ENCODE results near the gene ME2.
"Not testable (repeated sequence)": the region's sequence is repeated elsewhere in the genome, so short reads cannot be mapped to it uniquely, and the experiment has no call there.

ME2 gene

DNA sequence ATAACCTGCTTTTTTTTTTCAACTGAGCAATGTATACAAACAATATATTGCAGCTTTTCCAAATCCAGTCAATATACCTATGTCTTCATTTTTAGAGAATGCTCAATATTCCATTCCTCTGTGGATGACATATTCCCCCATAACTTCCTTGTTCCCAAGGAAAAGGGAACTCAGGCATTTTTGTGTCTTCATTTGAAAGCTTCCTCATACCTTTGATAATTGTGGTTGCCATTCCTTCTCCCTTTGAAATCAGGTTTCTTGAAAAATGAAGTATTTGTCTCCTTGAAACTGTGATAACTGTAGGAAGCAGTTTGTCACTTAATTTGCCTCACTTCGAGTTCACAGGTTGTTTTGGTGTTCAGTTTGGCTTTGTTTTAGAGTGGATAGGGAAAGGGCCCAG lies 102.5 kb downstream of the ME2 start:
- no peak for DNase-seq

DNA sequence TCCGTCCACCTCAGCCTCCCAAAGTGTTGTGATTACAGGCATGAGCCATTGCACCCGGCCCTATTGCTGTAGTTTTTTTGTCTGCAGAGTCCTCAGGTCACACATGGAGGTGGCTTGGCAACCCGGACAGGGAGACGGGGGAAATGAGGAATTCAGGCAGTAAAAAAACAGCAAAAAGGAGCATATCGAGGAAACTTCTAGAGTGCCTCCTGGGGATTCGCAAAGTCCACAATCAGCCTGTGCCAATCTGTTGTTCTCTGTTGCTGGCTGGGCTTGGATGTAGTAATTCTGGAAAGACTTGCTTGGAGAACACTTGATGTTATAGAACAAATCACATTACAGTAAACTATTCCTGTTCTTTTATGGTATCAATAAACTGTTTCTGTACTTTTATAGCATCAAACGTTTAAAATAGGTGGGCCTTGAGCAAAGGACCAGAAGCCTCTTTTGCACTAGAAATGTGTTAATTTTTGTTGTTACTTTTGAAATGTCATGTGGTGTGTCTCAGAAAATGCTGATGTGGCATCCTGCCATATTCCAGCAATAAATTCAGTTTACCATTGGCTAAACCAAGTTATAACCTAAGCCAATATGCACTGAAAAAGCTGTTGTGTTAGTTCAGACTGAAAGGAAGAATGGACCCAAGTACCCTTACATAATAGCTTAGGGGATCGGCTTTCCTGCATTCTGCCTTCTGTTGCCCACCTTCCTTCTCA lies 103.3 kb downstream of the ME2 start:
- DNase-seq, result no peak

DNA sequence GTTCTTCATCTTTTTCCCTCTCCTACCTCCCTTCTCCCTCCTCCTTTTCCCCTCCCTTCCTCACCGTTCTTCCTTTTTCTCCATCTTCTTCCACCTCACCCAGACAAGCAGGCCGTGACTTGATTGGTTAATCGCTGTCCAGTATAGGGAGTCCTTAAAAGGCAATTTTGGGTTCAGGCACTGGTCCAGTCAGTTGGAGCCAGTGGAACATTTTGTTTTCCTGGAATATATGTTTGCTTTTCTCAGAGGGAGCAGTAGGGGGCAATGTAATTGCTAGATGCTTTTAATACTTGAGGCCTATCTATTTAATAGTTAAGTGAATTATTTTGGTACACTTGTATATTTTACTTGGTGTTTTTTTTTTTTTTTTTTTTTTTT lies 103.9 kb downstream of the ME2 start:
- no peak for DNase-seq

DNA sequence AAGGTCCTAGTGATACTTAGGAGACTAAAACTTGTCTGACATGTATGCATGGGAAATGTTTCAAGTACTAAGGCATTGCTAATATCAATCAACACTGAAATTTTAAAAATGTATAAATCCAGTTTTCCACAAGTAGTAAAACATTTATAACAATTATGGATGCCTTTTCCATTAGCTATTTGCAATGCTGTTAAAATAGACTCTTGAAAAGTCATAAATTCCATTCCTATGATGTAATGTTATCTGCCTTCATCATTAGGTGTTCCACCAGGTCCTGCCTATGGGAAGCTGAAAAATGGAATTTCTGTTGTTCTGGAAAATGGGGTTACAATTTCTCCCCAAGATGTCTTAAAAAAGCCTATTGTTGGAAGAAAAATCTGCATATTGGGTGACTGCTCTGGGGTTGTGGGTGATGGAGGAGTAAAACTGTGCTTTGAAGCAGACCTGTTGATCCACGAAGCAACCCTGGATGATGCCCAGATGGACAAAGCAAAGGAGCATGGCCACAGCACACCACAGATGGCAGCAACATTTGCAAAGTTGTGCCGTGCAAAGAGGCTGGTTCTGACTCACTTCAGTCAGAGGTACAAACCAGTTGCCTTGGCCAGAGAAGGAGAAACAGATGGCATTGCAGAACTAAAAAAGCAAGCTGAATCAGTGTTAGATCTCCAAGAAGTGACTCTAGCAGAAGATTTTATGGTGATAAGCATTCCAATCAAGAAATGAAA lies 107.6 kb downstream of the ME2 start:
- DNase-seq, result no peak

DNA sequence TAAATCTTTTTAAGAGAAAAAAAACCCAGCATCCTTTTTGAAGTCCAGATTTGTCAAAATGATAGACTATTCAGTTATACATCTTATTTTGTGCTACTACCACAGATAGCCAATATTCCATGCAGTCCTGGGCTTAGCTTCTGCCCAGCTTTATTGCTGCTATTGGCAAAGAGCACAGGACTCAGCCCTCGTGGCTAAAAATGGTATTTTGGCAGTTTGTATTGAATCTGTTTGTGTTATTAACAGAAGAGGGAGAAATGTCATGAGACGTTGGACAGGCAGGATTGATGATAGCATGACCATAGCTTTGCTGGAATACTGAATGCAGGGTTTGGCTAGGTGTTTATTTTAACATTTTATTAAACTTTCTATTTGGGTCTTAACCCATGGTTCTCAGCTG lies 108.3 kb downstream of the ME2 start:
- no peak for DNase-seq

DNA sequence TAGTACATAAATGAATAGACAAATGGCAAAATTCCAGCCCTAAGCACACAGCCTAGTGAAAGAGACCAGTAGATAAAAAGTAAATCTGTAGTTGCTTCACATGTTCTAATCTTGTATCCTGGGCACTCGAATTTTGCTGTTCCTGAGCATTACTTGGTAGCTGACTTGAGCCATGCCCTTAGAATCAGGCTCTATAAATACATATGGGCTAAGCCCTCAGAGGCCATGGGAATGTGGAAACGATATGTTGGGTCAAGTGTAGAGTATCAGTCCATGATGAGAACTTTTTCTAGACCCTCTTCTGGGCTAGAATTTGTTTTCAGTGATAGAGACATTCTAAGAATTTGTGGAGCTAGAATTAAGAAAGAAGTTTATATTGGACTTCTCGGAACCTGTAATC lies 110.8 kb downstream of the ME2 start:
- DNase-seq, result no peak

DNA sequence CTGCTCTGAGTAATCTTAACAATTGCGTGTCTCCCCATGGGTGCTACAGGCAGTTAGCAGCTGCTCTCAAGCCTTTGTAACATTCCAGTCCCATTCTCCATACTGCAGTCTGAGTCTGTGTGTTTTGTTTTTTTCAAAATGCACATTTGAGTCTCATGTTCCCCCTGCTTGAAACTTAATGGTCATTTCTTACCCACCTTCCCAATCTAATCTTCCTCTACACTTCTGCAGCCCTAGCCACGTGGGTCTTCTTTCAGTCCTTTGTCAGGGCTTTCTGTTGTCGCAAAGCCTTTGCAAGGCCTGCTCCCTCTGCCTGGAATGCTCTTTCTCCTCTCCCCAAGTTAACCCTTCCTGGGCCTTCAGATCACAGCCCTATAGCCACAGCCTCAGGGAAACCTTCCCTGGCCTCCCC lies 113.4 kb downstream of the ME2 start:
- no peak for DNase-seq

DNA sequence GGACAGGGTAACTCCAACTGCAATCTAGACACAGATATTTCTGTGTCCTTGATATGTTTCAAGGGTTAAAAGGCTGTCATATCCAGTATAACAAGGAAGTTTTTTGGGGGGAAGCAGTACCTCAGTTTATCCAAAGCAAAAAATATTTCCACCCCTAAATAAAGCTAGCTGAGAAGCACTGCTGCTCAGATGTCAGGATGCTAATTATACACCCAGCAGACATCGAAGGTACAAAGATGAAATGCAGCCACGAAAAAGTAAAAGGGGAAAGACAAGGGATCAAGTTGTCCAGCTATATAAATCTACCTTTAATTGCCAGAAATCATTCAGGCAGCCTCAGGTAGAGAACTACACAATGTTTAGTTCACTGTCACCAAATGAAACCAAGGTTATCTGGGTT lies 115.1 kb downstream of the ME2 start:
- no peak for DNase-seq

DNA sequence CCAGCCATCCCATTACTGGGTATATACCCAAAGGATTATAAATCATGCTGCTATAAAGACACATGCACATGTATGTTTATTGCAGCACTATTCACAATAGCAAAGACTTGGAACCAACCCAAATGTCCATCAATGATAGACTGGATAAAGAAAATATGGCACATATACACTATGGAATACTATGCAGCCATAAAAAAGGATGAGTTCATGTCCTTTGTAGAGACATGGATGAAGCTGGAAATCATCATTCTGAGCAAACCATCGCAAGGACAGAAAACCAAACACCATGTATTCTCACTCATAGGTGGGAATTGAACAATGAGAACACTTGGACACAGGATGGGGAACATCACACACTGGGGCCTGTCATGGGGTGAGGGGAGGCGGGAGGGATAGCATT lies 124.3 kb downstream of the ME2 start:
- DNase-seq, result not testable (repeated sequence)

Measured in CD4-positive, alpha-beta T cell treated with Interleukin-21 for 1 hour (primary cell).